ENCODE measurements around the gene AP1B1.

Gene AP1B1

GRCh38 chr22:29331658-29332300 is 56.6 kb downstream of the AP1B1 start:
- DNase-seq (ENCODE audit: low spot score) = no peak

GRCh38 chr22:29331213-29331612 is 57.2 kb downstream of the AP1B1 start:
- DNase-seq (ENCODE audit: low spot score) = no peak

GRCh38 chr22:29330753-29331152 is 57.6 kb downstream of the AP1B1 start:
- no peak for DNase-seq (ENCODE audit: low spot score)

- no peak for DNase-seq (ENCODE audit: low spot score)
Observed at GRCh38 chr22:29330291-29330690, 58.1 kb downstream of the AP1B1 start.

- no peak for DNase-seq (ENCODE audit: low spot score)
Observed at GRCh38 chr22:29329581-29329980, 58.8 kb downstream of the AP1B1 start.

GRCh38 chr22:29328566-29329500 is 59.5 kb downstream of the AP1B1 start:
- DNase-seq (ENCODE audit: low spot score) = no peak

GRCh38 chr22:29328055-29328454 is 60.3 kb downstream of the AP1B1 start:
- no peak for DNase-seq (ENCODE audit: low spot score)

- no peak for DNase-seq (ENCODE audit: low spot score)
Observed at GRCh38 chr22:29327089-29327764, 61.1 kb downstream of the AP1B1 start.

GRCh38 chr22:29326481-29326880 is 61.9 kb downstream of the AP1B1 start:
- no peak for DNase-seq (ENCODE audit: low spot score)

- no peak for DNase-seq (ENCODE audit: low spot score)
Observed at GRCh38 chr22:29325785-29326315, 62.5 kb downstream of the AP1B1 start.

- DNase-seq (ENCODE audit: low spot score) = no peak
Observed at GRCh38 chr22:29325356-29325755, 63.0 kb downstream of the AP1B1 start.

- no peak for DNase-seq (ENCODE audit: low spot score)
Observed at GRCh38 chr22:29323641-29324040, 64.7 kb downstream of the AP1B1 start.

GRCh38 chr22:29320546-29320945 is 67.8 kb downstream of the AP1B1 start:
- DNase-seq (ENCODE audit: low spot score) = no peak

- DNase-seq (ENCODE audit: low spot score) = no peak
Observed at GRCh38 chr22:29319072-29319471, 69.3 kb downstream of the AP1B1 start.

- no peak for DNase-seq (ENCODE audit: low spot score)
Observed at GRCh38 chr22:29317827-29318454, 70.4 kb downstream of the AP1B1 start.

- DNase-seq (ENCODE audit: low spot score) = no peak
Observed at GRCh38 chr22:29316141-29316828, 72.1 kb downstream of the AP1B1 start.

- DNase-seq (ENCODE audit: low spot score) = no peak
Observed at GRCh38 chr22:29315286-29316140, 72.9 kb downstream of the AP1B1 start, which contains the start of gene RASL10A. TSS of gene RASL10A (minus strand) at chr22:29315697. CDS start at chr22:29315246, 451 bp downstream.

- no peak for DNase-seq (ENCODE audit: low spot score)
Observed at GRCh38 chr22:29314537-29315285, 73.7 kb downstream of the AP1B1 start.

All from hepatic stellate cell (primary cell).